ENCODE measurements around the gene HIKESHI.

HIKESHI gene

DNA sequence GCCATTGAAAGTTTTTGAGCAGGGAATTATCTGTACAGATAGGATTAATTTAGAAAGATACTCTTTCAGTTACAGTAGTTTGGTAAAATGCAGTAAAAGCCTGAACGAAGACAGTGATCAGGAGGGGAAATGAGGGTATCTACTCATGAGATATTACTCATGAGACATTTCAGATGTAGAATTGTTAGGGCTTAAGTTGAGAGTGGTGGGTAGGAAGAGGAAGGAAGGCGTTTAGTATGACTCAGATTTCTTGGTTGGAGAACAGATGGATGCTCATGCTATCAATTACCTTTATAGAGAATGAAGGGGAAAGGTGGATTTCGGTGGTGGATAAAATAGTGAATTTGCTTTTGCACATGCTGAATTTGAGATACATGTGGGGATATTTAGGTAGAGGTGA, 88.4 kb downstream of the HIKESHI start:
- CTCF ChIA-PET = no interaction called here
- POLR2A ChIA-PET = no interaction called here
- no peak for DNase-seq (ENCODE audit: extremely low spot score)
- TF ChIP-seq SUZ12 (IDR thresholded peaks at IDR 0.05) (no peak), TARDBP (IDR thresholded peaks at IDR 0.05) (no peak), CTBP1 (IDR thresholded peaks at IDR 0.05; ENCODE audit: borderline replicate concordance) (no peak), BHLHE40 (IDR thresholded peaks at IDR 0.05; ENCODE audit: borderline replicate concordance) (no peak), ZNF384 (IDR thresholded peaks at IDR 0.05) (no peak), ELF4 (IDR thresholded peaks at IDR 0.05) (no peak), HDGF (IDR thresholded peaks at IDR 0.05; ENCODE audit: borderline replicate concordance) (no peak)

DNA sequence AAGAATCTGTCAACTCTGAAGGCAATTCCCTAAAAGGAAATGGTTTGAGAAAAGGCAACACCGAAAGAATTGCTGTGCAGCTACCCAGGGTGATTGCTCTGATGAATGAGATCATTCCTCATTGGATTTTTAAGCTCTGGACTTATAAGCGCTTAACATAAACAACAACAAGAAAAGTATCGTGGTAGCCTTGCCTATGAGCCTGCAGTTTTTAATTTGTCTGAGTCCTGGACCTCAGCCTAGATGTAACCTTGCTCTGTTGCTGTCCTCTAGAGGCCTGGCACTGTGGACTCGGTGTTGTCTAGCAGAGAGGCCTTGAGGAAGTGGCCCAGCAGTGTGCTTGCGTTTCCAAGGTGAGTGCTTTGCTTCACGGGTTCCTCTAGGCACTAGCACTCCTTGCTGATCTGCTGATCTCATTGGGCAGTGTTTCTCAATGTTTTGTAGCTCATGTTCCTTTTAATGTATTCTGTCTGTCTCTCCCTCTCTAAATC, 93.1 kb downstream of the HIKESHI start:
- DNase-seq (ENCODE audit: extremely low spot score) = peak; percentile 18
- TF ChIP-seq LEF1 (IDR thresholded peaks at IDR 0.05; ENCODE audit: borderline replicate concordance) (no peak), ELF4 (IDR thresholded peaks at IDR 0.05) (no peak), CTBP1 (IDR thresholded peaks at IDR 0.05; ENCODE audit: borderline replicate concordance) (no peak), BHLHE40 (IDR thresholded peaks at IDR 0.05; ENCODE audit: borderline replicate concordance) (no peak), NFRKB (IDR thresholded peaks at IDR 0.05) (no peak)
- ChIA-PET POLR2A (no interaction called here), CTCF (interaction anchor here (0.6 kb wide), 1 partner anchor 24 kb away, joined by 5 read pairs; no protein-coding TSS in a partner anchor)
